MM.1S (cell line): Measurements from ENCODE around the gene CAGE1.

ENCODE experiments used
- CTCF ChIP-seq: fragments of 300-600 bp; sonication (generic); IDR thresholded peaks from 2 replicates; pipeline ENCODE4 v1.5.1; 2016; ENCODE audit warnings: antibody characterized with exemption, low read length, mixed read lengths
- EZH2phosphoT487 ChIP-seq: fragments of 300-600 bp; sonication (generic); IDR thresholded peaks from 2 replicates; pipeline ENCODE4 v1.6.1; 2018; ENCODE audit warnings: antibody characterized with exemption, low read length

GRCh38 chr6:7309050-7309449 lies 80.5 kb downstream of the CAGE1 start:
- TF ChIP-seq EZH2phosphoT487 = no peak
- TF ChIP-seq CTCF = no peak
